ENCODE results near the gene KCTD1. TPM values are rescaled to one million over a fixed set of nuclear protein-coding genes. Genes with fewer than 3 reads are reported as not detected.

Gene KCTD1
- total RNA-seq, 1 donor from 2014 or later, result 18.8 TPM

DNA sequence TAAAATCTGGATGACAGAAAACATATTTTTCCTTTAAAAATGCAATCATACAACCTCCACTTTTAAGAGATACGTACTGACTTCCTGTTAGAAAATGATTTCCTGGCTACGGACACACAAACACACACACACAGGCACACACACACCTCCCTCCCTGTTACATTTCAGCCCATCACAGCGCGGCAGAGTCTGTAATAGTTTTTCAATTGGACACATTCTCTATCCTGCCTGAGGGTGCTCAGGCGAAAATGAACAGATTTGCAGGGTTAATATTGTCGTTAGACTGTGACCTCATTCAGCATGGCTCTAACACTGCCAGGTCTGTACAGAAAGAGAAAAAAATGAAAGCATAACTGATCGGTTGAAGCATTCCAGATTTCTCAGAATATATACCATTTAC, 45.0 kb downstream of the KCTD1 start:
- no peak for DNase-seq
- Mint-ChIP-seq H3K36me3 (ENCODE audit: unreplicated experiment) (no peaks in the 10 kb centered on the region), H3K27me3 (ENCODE audit: unreplicated experiment) (peaks cover 4% of the 10 kb centered on the region), H3K4me3 (ENCODE audit: unreplicated experiment) (no peak overlapping the region), H3K4me1 (ENCODE audit: low read depth, unreplicated experiment) (peaks cover 5% of the 10 kb centered on the region), H3K27ac (ENCODE audit: unreplicated experiment) (no peak overlapping the region), H3K9me3 (ENCODE audit: unreplicated experiment) (peaks cover 4% of the 10 kb centered on the region)
- TF ChIP-seq, protein P1, sequence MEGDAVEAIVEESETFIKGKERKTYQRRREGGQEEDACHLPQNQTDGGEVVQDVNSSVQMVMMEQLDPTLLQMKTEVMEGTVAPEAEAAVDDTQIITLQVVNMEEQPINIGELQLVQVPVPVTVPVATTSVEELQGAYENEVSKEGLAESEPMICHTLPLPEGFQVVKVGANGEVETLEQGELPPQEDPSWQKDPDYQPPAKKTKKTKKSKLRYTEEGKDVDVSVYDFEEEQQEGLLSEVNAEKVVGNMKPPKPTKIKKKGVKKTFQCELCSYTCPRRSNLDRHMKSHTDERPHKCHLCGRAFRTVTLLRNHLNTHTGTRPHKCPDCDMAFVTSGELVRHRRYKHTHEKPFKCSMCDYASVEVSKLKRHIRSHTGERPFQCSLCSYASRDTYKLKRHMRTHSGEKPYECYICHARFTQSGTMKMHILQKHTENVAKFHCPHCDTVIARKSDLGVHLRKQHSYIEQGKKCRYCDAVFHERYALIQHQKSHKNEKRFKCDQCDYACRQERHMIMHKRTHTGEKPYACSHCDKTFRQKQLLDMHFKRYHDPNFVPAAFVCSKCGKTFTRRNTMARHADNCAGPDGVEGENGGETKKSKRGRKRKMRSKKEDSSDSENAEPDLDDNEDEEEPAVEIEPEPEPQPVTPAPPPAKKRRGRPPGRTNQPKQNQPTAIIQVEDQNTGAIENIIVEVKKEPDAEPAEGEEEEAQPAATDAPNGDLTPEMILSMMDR (IDR thresholded peaks at IDR 0.05; ENCODE audit: partially characterized antibody, unreplicated experiment), result no peak

DNA sequence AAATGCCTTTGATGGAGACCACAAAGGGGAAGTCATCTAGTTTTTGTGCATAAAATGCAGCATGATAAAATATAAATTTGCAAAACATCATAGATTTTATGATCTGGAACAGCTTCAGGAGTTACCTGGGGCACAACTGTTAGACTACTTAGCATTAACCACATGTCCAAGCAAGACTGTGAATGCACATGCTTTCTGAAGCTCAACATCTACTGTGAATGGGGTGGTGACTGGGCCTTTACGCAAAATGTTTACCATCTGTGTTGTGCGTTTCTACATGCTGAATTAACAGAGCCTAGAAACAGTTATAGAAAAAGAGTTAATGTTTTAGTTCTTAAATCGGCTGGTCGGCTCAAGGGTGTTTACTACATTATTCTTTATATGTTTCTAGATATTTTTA, 45.5 kb downstream of the KCTD1 start:
- no peak overlapping the region for H3K27ac Mint-ChIP-seq (ENCODE audit: unreplicated experiment)
- DNase-seq, result no peak
- H3K27me3 Mint-ChIP-seq (ENCODE audit: unreplicated experiment), result peaks cover 4% of the 10 kb centered on the region
- no peak overlapping the region for H3K4me3 Mint-ChIP-seq (ENCODE audit: unreplicated experiment)
- no peaks in the 10 kb centered on the region for H3K36me3 Mint-ChIP-seq (ENCODE audit: unreplicated experiment)
- TF ChIP-seq, protein P1 (IDR thresholded peaks at IDR 0.05; ENCODE audit: partially characterized antibody, unreplicated experiment), result no peak
- H3K9me3 Mint-ChIP-seq (ENCODE audit: unreplicated experiment), result peaks cover 4% of the 10 kb centered on the region
- peaks cover 5% of the 10 kb centered on the region for H3K4me1 Mint-ChIP-seq (ENCODE audit: low read depth, unreplicated experiment)

DNA sequence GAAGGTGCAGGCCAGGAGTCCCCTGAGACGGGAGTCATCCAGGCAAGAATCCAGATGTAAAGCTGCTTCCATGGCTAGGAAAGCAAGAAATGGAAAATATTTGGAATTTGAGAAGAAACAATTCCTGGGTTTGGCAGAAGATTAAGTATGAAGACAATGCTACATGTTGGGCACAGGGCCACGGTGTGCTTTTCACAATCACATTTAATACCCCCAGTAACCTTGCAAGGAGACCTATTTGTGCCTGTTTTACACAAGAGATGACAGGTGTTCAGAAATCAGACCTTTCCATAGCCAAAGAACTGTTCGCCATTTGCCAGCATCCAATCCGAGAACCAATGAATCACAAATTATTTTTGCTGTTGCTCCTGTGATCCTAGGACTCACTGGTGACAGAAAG, 50.5 kb downstream of the KCTD1 start:
- TF ChIP-seq, protein P1 (IDR thresholded peaks at IDR 0.05; ENCODE audit: partially characterized antibody, unreplicated experiment), result no peak
- H3K4me1 Mint-ChIP-seq (ENCODE audit: low read depth, unreplicated experiment), result no peaks in the 10 kb centered on the region
- H3K36me3 Mint-ChIP-seq (ENCODE audit: unreplicated experiment), result no peaks in the 10 kb centered on the region
- H3K4me3 Mint-ChIP-seq (ENCODE audit: unreplicated experiment), result no peak overlapping the region
- H3K9me3 Mint-ChIP-seq (ENCODE audit: unreplicated experiment), result peaks cover 4% of the 10 kb centered on the region
- DNase-seq, result no peak
- peaks cover 3% of the 10 kb centered on the region for H3K27me3 Mint-ChIP-seq (ENCODE audit: unreplicated experiment)
- H3K27ac Mint-ChIP-seq (ENCODE audit: unreplicated experiment), result no peak overlapping the region

DNA sequence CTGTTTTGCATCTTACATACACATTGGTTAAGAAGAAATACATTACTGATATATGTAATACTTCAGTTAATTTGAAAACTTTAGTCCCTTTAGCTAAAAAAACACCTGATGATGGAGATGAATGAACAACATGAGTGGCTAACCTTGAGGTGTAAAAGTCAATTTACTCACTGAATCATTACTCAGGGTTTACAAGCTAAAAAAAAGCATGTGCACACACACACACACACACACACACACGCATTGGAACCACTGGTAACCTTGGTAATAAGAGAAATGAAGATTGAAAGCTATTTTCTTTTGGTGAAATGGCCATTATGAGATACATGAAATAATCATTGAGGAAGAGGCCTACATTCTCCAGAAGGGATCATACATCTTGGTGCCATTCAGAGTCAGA, 51.8 kb downstream of the KCTD1 start:
- Mint-ChIP-seq H3K36me3 (ENCODE audit: unreplicated experiment) (no peaks in the 10 kb centered on the region), H3K4me1 (ENCODE audit: low read depth, unreplicated experiment) (no peaks in the 10 kb centered on the region), H3K9me3 (ENCODE audit: unreplicated experiment) (peaks cover 2% of the 10 kb centered on the region), H3K4me3 (ENCODE audit: unreplicated experiment) (no peak overlapping the region), H3K27me3 (ENCODE audit: unreplicated experiment) (peaks cover 3% of the 10 kb centered on the region), H3K27ac (ENCODE audit: unreplicated experiment) (no peak overlapping the region)
- DNase-seq, result no peak
- TF ChIP-seq, protein P1 (IDR thresholded peaks at IDR 0.05; ENCODE audit: partially characterized antibody, unreplicated experiment), result no peak

DNA sequence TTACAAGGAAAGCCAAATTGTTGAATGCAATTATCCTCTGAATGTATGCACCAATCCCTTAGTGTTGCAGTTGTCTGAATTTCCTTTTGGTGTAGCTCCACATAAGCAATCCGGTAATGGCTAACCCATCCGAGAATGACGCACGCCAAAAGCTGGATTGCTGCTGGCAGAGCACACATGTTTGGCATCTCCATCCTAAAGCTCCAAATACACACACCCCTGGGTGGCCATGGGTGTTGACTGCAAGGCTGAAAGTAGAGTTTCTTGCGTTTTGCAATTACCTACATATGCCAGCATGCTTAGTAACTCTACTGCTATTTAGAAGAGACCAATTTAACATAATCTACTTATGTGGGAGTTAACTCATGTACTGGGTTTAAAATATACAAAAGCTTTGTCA, 53.1 kb downstream of the KCTD1 start:
- Mint-ChIP-seq H3K4me3 (ENCODE audit: unreplicated experiment) (no peak overlapping the region), H3K4me1 (ENCODE audit: low read depth, unreplicated experiment) (no peaks in the 10 kb centered on the region), H3K36me3 (ENCODE audit: unreplicated experiment) (no peaks in the 10 kb centered on the region), H3K27ac (ENCODE audit: unreplicated experiment) (no peak overlapping the region), H3K9me3 (ENCODE audit: unreplicated experiment) (no peaks in the 10 kb centered on the region), H3K27me3 (ENCODE audit: unreplicated experiment) (peaks cover 2% of the 10 kb centered on the region)
- TF ChIP-seq, protein P1 (IDR thresholded peaks at IDR 0.05; ENCODE audit: partially characterized antibody, unreplicated experiment), result no peak
- no peak for DNase-seq

Measured in glutamatergic neuron (in vitro differentiated cells).